Pons (tissue), 1 donor: Measurements from ENCODE around the gene RPGR.

Experiments
- DNase-seq: peaks from one replicate; pipeline ENCODE4 v3.0.0-alpha.2; 2016; ENCODE audit warnings: low spot score

RPGR gene

GRCh38 chrX:38249965-38250364 lies 77.3 kb downstream of the RPGR start:
- DNase-seq, result no peak

- DNase-seq, result no peak
Measured at GRCh38 chrX:38247051-38247450, 80.3 kb downstream of the RPGR start.

GRCh38 chrX:38240541-38240940 lies 86.8 kb downstream of the RPGR start:
- no peak for DNase-seq

GRCh38 chrX:38236901-38237615 lies 90.3 kb downstream of the RPGR start:
- DNase-seq, result no peak

- no peak for DNase-seq
Measured at GRCh38 chrX:38233891-38234667, 93.2 kb downstream of the RPGR start.

GRCh38 chrX:38232079-38232686 lies 95.1 kb downstream of the RPGR start:
- no peak for DNase-seq

- DNase-seq, result peak; percentile 10
Measured at GRCh38 chrX:38225093-38225492, 102.2 kb downstream of the RPGR start.

- no peak for DNase-seq
Measured at GRCh38 chrX:38224160-38224559, 103.1 kb downstream of the RPGR start.

- DNase-seq, result no peak
Measured at GRCh38 chrX:38221391-38221929, 105.8 kb downstream of the RPGR start.

- no peak for DNase-seq
Measured at GRCh38 chrX:38220415-38221390, 106.6 kb downstream of the RPGR start, which contains the start of gene SRPX. SRPX (minus strand) TSS chrX:38220871; CDS start chrX:38220792, 79 bp downstream.

GRCh38 chrX:38220024-38220414 lies 107.3 kb downstream of the RPGR start:
- no peak for DNase-seq
